WTC11 (cell line): ENCODE measurements around the gene B3GNT4. TPM values are rescaled to one million over a fixed set of nuclear protein-coding genes. Genes with fewer than 3 reads are reported as not detected.

Experiments used
- ATAC-seq: fragments of 200-7000 bp; cut with Tn5 transposase; 2 replicates; pipeline ENCODE4 v1.10.0; 2021; ENCODE audit warnings: mild to moderate bottlenecking, moderate library complexity
- CTCF ChIA-PET: fragments of 300-600 bp; sonication (Branson Sonifier 250); formaldehyde crosslinking; loops from one replicate; lab custom pipeline; 2021; ENCODE audit warnings: antibody characterized with exemption; lab: Charles Lee
- POLR2A ChIA-PET: fragments of 350-600 bp; sonication (Branson Sonifier 250); formaldehyde crosslinking; loops from one replicate; lab custom pipeline; 2021; ENCODE audit warnings: antibody characterized with exemption; lab: Charles Lee
- DNase-seq: peaks from one replicate; pipeline ENCODE4 v3.0.0; 2021; ENCODE audit warnings: low spot score
- H3K27ac Mint-ChIP-seq: 2 replicates; pipeline ENCODE4 v1.8.0; 2021; ENCODE audit warnings: mixed read lengths
- H3K27me3 Mint-ChIP-seq: 2 replicates; pipeline ENCODE4 v1.8.0; 2021; ENCODE audit warnings: low read depth, mild to moderate bottlenecking, moderate library complexity, mixed read lengths
- H3K36me3 Mint-ChIP-seq: 2 replicates; pipeline ENCODE4 v1.8.0; 2021; ENCODE audit warnings: mixed read lengths
- H3K4me1 Mint-ChIP-seq: 2 replicates; pipeline ENCODE4 v1.8.0; 2022; ENCODE audit warnings: mixed read lengths
- H3K4me3 Mint-ChIP-seq: 2 replicates; pipeline ENCODE4 v1.8.0; 2021; ENCODE audit warnings: mild to moderate bottlenecking, moderate library complexity, mixed read lengths
- H3K9me3 Mint-ChIP-seq: 2 replicates; pipeline ENCODE4 v1.8.0; 2021; ENCODE audit warnings: mixed read lengths
- CBFB ChIP-seq: sonication (generic); formaldehyde crosslinking; IDR thresholded peaks from 2 replicates; pipeline ENCODE4 v1.8.1; 2022; ENCODE audit warnings: mild to moderate bottlenecking, low read depth, missing genetic modification reagents
- EMX1 ChIP-seq: fragments of 250-450 bp; sonication (Bioruptor Pico); IDR thresholded peaks from 2 replicates; pipeline ENCODE4 v1.8.0; 2021; ENCODE audit warnings: mild to moderate bottlenecking
- ESRRA ChIP-seq: sonication (generic); formaldehyde crosslinking; IDR thresholded peaks from 2 replicates; pipeline ENCODE4 v1.8.1; 2022; ENCODE audit warnings: mild to moderate bottlenecking, missing genetic modification reagents, borderline replicate concordance
- FOXJ3 ChIP-seq: sonication (generic); formaldehyde crosslinking; IDR thresholded peaks from 2 replicates; pipeline ENCODE4 v1.9.0; 2021; ENCODE audit warnings: missing genetic modification reagents, mild to moderate bottlenecking, borderline replicate concordance
- GABPB1 ChIP-seq: sonication (generic); formaldehyde crosslinking; IDR thresholded peaks from 2 replicates; pipeline ENCODE4 v1.8.1; 2023; ENCODE audit warnings: mild to moderate bottlenecking, missing genetic modification reagents
- MYBL2 ChIP-seq: sonication (generic); formaldehyde crosslinking; IDR thresholded peaks from 2 replicates; pipeline ENCODE4 v1.8.1; 2023; ENCODE audit warnings: mild to moderate bottlenecking, moderate library complexity, missing genetic modification reagents
- NR1H2 ChIP-seq: sonication (generic); formaldehyde crosslinking; IDR thresholded peaks from 2 replicates; pipeline ENCODE4 v1.9.0; 2021; ENCODE audit warnings: mild to moderate bottlenecking, moderate library complexity, missing genetic modification reagents
- TP53 ChIP-seq: sonication (generic); formaldehyde crosslinking; IDR thresholded peaks from 2 replicates; pipeline ENCODE4 v1.8.1; 2023; ENCODE audit warnings: mild to moderate bottlenecking, missing genetic modification reagents
- ZNF263 ChIP-seq: sonication (generic); formaldehyde crosslinking; IDR thresholded peaks from 2 replicates; pipeline ENCODE4 v1.8.1; 2022; ENCODE audit warnings: low read depth, mild to moderate bottlenecking, moderate library complexity, missing genetic modification reagents
- ZNF317 ChIP-seq: sonication (generic); formaldehyde crosslinking; IDR thresholded peaks from 2 replicates; pipeline ENCODE4 v1.8.1; 2023; ENCODE audit warnings: low read depth, mild to moderate bottlenecking, moderate library complexity, missing genetic modification reagents, borderline replicate concordance
- ZNF423 ChIP-seq: fragments of 250-450 bp; sonication (Bioruptor Pico); IDR thresholded peaks from 2 replicates; pipeline ENCODE4 v2.1.2; 2022; ENCODE audit warnings: mild to moderate bottlenecking, moderate library complexity
- ZNF671 ChIP-seq: fragments of 250-450 bp; sonication (Bioruptor Pico); IDR thresholded peaks from 2 replicates; pipeline ENCODE4 v1.8.0; 2021; ENCODE audit warnings: mild to moderate bottlenecking
- total RNA-seq: library from RNA; stranded (reverse); gene quantifications from 3 replicates; pipeline ENCODE4 v1.2.3, GENCODE V29; 2021
- TF ChIP-seq, protein P1 (sequence below): fragments of 200-600 bp; IDR thresholded peaks from 2 replicates; pipeline ENCODE4 v1.8.0; 2022; ENCODE audit warnings: antibody characterized with exemption
- TF ChIP-seq, protein P2 (sequence below): sonication (generic); formaldehyde crosslinking; IDR thresholded peaks from 2 replicates; pipeline ENCODE4 v1.8.1; 2022; ENCODE audit warnings: mild to moderate bottlenecking, missing genetic modification reagents, moderate library complexity, borderline replicate concordance
- TF ChIP-seq, protein P3 (sequence below): sonication (generic); formaldehyde crosslinking; IDR thresholded peaks from 2 replicates; pipeline ENCODE4 v1.8.1; 2023; ENCODE audit warnings: mild to moderate bottlenecking, missing genetic modification reagents, moderate library complexity
- TF ChIP-seq, protein P4 (sequence below): sonication (generic); formaldehyde crosslinking; IDR thresholded peaks from 2 replicates; pipeline ENCODE4 v1.8.1; 2023; ENCODE audit warnings: mild to moderate bottlenecking, missing genetic modification reagents, borderline replicate concordance
- TF ChIP-seq, protein P5 (sequence below): sonication (generic); formaldehyde crosslinking; IDR thresholded peaks from 2 replicates; pipeline ENCODE4 v1.8.0; 2022; ENCODE audit warnings: mild to moderate bottlenecking, missing genetic modification reagents
- TF ChIP-seq, protein P6 (sequence below): sonication (generic); formaldehyde crosslinking; IDR thresholded peaks from 2 replicates; pipeline ENCODE4 v1.8.0; 2023; ENCODE audit warnings: missing genetic modification reagents
- TF ChIP-seq, protein P7 (sequence below): fragments of 250-450 bp; sonication (Bioruptor Pico); IDR thresholded peaks from 2 replicates; pipeline ENCODE4 v1.9.0; 2021; ENCODE audit warnings: mild to moderate bottlenecking, borderline replicate concordance
- TF ChIP-seq, protein P8 (sequence below): sonication (generic); formaldehyde crosslinking; IDR thresholded peaks from 2 replicates; pipeline ENCODE4 v1.8.1; 2023; ENCODE audit warnings: mild to moderate bottlenecking, missing genetic modification reagents, moderate library complexity

Gene B3GNT4
- total RNA-seq, 1 experiment from 2014 or later = 2.0 TPM

DNA sequence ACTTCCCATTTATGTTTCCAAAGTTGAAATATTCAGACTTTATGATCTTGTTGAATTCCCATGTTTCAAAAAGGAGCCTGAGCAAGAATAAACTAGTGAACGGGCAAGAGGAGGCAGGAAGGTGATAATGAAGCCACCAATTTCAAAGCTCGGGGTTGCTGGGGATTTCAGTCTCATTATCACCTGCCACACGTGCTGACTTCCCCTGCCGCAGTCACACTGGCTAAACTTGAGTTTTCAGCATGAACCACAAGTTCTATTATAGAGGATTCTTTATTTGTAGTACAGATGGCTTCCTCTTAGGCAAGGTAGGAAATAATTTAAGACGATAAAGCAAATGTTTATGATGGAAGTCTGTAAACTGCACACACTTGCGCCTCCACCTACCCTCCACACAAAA is 40.5 kb downstream of the B3GNT4 start:
- DNase-seq (no peak), ATAC-seq (no peak)
- peaks cover 17% of the 10 kb centered on the region for H3K36me3 Mint-ChIP-seq
- H3K27me3 Mint-ChIP-seq = no peaks in the 10 kb centered on the region
- H3K9me3 Mint-ChIP-seq = no peaks in the 10 kb centered on the region
- POLR2A ChIA-PET = no interaction called here
- TF ChIP-seq MYBL2 = no peak
- TF ChIP-seq, protein P1, sequence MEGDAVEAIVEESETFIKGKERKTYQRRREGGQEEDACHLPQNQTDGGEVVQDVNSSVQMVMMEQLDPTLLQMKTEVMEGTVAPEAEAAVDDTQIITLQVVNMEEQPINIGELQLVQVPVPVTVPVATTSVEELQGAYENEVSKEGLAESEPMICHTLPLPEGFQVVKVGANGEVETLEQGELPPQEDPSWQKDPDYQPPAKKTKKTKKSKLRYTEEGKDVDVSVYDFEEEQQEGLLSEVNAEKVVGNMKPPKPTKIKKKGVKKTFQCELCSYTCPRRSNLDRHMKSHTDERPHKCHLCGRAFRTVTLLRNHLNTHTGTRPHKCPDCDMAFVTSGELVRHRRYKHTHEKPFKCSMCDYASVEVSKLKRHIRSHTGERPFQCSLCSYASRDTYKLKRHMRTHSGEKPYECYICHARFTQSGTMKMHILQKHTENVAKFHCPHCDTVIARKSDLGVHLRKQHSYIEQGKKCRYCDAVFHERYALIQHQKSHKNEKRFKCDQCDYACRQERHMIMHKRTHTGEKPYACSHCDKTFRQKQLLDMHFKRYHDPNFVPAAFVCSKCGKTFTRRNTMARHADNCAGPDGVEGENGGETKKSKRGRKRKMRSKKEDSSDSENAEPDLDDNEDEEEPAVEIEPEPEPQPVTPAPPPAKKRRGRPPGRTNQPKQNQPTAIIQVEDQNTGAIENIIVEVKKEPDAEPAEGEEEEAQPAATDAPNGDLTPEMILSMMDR = no peak
- TF ChIP-seq, protein P2, sequence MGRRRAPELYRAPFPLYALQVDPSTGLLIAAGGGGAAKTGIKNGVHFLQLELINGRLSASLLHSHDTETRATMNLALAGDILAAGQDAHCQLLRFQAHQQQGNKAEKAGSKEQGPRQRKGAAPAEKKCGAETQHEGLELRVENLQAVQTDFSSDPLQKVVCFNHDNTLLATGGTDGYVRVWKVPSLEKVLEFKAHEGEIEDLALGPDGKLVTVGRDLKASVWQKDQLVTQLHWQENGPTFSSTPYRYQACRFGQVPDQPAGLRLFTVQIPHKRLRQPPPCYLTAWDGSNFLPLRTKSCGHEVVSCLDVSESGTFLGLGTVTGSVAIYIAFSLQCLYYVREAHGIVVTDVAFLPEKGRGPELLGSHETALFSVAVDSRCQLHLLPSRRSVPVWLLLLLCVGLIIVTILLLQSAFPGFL = no peak
- TF ChIP-seq, protein P3, sequence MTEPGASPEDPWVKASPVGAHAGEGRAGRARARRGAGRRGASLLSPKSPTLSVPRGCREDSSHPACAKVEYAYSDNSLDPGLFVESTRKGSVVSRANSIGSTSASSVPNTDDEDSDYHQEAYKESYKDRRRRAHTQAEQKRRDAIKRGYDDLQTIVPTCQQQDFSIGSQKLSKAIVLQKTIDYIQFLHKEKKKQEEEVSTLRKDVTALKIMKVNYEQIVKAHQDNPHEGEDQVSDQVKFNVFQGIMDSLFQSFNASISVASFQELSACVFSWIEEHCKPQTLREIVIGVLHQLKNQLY = no peak
- TF ChIP-seq FOXJ3 (CRISPR knock-in tag) = no peak
- no peak for TF ChIP-seq CBFB (CRISPR knock-in tag)
- TF ChIP-seq, protein P4, sequence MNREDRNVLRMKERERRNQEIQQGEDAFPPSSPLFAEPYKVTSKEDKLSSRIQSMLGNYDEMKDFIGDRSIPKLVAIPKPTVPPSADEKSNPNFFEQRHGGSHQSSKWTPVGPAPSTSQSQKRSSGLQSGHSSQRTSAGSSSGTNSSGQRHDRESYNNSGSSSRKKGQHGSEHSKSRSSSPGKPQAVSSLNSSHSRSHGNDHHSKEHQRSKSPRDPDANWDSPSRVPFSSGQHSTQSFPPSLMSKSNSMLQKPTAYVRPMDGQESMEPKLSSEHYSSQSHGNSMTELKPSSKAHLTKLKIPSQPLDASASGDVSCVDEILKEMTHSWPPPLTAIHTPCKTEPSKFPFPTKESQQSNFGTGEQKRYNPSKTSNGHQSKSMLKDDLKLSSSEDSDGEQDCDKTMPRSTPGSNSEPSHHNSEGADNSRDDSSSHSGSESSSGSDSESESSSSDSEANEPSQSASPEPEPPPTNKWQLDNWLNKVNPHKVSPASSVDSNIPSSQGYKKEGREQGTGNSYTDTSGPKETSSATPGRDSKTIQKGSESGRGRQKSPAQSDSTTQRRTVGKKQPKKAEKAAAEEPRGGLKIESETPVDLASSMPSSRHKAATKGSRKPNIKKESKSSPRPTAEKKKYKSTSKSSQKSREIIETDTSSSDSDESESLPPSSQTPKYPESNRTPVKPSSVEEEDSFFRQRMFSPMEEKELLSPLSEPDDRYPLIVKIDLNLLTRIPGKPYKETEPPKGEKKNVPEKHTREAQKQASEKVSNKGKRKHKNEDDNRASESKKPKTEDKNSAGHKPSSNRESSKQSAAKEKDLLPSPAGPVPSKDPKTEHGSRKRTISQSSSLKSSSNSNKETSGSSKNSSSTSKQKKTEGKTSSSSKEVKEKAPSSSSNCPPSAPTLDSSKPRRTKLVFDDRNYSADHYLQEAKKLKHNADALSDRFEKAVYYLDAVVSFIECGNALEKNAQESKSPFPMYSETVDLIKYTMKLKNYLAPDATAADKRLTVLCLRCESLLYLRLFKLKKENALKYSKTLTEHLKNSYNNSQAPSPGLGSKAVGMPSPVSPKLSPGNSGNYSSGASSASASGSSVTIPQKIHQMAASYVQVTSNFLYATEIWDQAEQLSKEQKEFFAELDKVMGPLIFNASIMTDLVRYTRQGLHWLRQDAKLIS (CRISPR knock-in tag) = no peak
- TF ChIP-seq, all 79 proteins: peak for 0
- Mint-ChIP-seq H3K4me3 (no peak overlapping the region), H3K4me1 (no peaks in the 10 kb centered on the region), H3K27ac (no peak overlapping the region)
- CTCF ChIA-PET = no interaction called here

DNA sequence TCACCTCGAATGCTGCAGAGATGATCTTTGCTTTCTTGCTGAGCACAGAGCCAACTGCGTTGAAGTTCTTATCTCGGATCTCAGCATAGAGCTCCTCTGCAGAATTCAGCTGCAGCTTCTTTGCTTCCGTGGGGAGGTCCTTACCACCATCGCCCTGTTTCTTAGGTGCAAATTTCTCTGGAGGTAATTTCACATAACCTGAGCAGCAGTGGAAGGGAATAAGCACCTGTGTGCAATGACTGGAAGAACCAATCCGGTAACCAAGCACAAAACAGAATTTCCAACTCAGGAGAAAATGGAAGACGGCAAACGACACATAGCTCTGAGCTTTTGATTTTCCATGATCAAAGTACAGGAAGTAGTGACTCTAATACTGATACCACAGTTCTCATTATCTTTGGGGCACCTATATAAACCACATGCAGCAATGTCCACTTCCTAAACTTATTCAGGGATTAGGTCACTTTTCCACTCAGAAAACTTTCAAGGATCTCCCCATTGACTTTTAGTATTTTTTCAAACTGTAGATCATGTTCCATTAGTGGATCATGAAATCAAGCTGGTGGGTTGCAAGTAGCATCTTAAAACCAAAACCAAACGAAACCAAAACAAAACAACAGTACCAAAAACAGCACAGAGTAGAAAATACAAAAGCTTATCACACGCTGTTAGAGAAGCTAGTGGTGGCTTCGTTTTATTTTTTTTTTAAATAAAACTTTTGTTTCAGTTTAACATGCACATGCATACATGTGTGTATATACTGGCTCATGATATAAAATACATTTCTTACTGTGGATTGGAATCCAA is 41.3 kb downstream of the B3GNT4 start:
- CTCF ChIA-PET = interaction anchor here (0.5 kb wide), 1 partner anchor 22 kb away, joined by 3 read pairs; no protein-coding TSS in a partner anchor
- no peaks in the 10 kb centered on the region for H3K27me3 Mint-ChIP-seq
- no peaks in the 10 kb centered on the region for H3K4me1 Mint-ChIP-seq
- no peak overlapping the region for H3K4me3 Mint-ChIP-seq
- peaks cover 19% of the 10 kb centered on the region for H3K36me3 Mint-ChIP-seq
- DNase-seq = no peak
- no peak overlapping the region for H3K27ac Mint-ChIP-seq
- no peak for ATAC-seq
- H3K9me3 Mint-ChIP-seq = no peaks in the 10 kb centered on the region
- POLR2A ChIA-PET = no interaction called here
- TF ChIP-seq, protein P5, sequence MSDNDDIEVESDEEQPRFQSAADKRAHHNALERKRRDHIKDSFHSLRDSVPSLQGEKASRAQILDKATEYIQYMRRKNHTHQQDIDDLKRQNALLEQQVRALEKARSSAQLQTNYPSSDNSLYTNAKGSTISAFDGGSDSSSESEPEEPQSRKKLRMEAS (CRISPR knock-in tag) = no peak
- TF ChIP-seq ZNF317 (CRISPR knock-in tag) = no peak
- no peak for TF ChIP-seq EMX1
- TF ChIP-seq, protein P6, sequence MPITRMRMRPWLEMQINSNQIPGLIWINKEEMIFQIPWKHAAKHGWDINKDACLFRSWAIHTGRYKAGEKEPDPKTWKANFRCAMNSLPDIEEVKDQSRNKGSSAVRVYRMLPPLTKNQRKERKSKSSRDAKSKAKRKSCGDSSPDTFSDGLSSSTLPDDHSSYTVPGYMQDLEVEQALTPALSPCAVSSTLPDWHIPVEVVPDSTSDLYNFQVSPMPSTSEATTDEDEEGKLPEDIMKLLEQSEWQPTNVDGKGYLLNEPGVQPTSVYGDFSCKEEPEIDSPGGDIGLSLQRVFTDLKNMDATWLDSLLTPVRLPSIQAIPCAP (CRISPR knock-in tag) = no peak
- TF ChIP-seq, protein P7, sequence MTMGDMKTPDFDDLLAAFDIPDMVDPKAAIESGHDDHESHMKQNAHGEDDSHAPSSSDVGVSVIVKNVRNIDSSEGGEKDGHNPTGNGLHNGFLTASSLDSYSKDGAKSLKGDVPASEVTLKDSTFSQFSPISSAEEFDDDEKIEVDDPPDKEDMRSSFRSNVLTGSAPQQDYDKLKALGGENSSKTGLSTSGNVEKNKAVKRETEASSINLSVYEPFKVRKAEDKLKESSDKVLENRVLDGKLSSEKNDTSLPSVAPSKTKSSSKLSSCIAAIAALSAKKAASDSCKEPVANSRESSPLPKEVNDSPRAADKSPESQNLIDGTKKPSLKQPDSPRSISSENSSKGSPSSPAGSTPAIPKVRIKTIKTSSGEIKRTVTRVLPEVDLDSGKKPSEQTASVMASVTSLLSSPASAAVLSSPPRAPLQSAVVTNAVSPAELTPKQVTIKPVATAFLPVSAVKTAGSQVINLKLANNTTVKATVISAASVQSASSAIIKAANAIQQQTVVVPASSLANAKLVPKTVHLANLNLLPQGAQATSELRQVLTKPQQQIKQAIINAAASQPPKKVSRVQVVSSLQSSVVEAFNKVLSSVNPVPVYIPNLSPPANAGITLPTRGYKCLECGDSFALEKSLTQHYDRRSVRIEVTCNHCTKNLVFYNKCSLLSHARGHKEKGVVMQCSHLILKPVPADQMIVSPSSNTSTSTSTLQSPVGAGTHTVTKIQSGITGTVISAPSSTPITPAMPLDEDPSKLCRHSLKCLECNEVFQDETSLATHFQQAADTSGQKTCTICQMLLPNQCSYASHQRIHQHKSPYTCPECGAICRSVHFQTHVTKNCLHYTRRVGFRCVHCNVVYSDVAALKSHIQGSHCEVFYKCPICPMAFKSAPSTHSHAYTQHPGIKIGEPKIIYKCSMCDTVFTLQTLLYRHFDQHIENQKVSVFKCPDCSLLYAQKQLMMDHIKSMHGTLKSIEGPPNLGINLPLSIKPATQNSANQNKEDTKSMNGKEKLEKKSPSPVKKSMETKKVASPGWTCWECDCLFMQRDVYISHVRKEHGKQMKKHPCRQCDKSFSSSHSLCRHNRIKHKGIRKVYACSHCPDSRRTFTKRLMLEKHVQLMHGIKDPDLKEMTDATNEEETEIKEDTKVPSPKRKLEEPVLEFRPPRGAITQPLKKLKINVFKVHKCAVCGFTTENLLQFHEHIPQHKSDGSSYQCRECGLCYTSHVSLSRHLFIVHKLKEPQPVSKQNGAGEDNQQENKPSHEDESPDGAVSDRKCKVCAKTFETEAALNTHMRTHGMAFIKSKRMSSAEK = no peak
- no peak for TF ChIP-seq ESRRA (CRISPR knock-in tag)
- no peak for TF ChIP-seq ZNF423 (CRISPR knock-in tag)
- no peak for TF ChIP-seq TP53 (CRISPR knock-in tag)
- no peak for TF ChIP-seq GABPB1
- TF ChIP-seq, protein P8, sequence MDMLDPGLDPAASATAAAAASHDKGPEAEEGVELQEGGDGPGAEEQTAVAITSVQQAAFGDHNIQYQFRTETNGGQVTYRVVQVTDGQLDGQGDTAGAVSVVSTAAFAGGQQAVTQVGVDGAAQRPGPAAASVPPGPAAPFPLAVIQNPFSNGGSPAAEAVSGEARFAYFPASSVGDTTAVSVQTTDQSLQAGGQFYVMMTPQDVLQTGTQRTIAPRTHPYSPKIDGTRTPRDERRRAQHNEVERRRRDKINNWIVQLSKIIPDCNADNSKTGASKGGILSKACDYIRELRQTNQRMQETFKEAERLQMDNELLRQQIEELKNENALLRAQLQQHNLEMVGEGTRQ (CRISPR knock-in tag) = no peak
- no peak for TF ChIP-seq CBFB (CRISPR knock-in tag)
- no peak for TF ChIP-seq NR1H2 (CRISPR knock-in tag)
- no peak for TF ChIP-seq ZNF263 (CRISPR knock-in tag)
- no peak for TF ChIP-seq MYBL2
- no peak for TF ChIP-seq ZNF671 (CRISPR knock-in tag)
